ENCODE results near the gene MRPS27. TPM values are rescaled to one million over a fixed set of nuclear protein-coding genes. Genes with fewer than 3 reads are reported as not detected.
A peak's percentile ranks its signal among the peaks of the same experiment; 100 is the strongest.

The MRPS27 gene
- total and polyA plus RNA-seq, 2 of the 4 experiments (the other 2 are of a cell fraction) = 46.9 to 90.5 TPM

- peak overlapping the region; percentile 85 for H3K23ac ChIP-seq (ENCODE audit: low read depth, low read length)
- H4K91ac ChIP-seq (ENCODE audit: insufficient read depth, low read depth, low read length) = peak overlapping the region; percentile 41; the same call in 1 of the 2 replicates
- H3K4me3 ChIP-seq (ENCODE audit: insufficient read depth, low read depth, low read length) = no peak overlapping the region
- peak overlapping the region; percentile 70; the same call in 1 of the 2 replicates for H3K27ac ChIP-seq (ENCODE audit: insufficient read depth, low read length)
- H3K56ac ChIP-seq (ENCODE audit: extremely low read depth, insufficient read depth, low read length) = no peak overlapping the region
- peak overlapping the region; percentile 36 for H3K18ac ChIP-seq (ENCODE audit: low read depth, low read length)
- intact Hi-C loops (cut with micrococcal nuclease) (no loop called here), in situ Hi-C loops (cut with MboI; ENCODE audit: low sequenced_read_pairs) (no loop called here), dilution Hi-C loops (cut with HindIII; ENCODE audit: low sequenced_read_pairs, unreplicated experiment) (no loop called here)
- no peak for TF ChIP-seq CEBPB (IDR thresholded peaks at IDR 0.05; ENCODE audit: low read depth, low read length)
- H2BK20ac ChIP-seq (ENCODE audit: low read depth, low read length) = peak overlapping the region; percentile 91; the same call in 1 of the 2 replicates
- peaks cover 2 to 24% of the 10 kb centered on the region in 2 experiments for H3K79me1 ChIP-seq (ENCODE audit: low read depth in 1 of 2, low read length in 2 of 2)
- peak overlapping the region; percentile 14 to 79; a peak in 3 of 4 replicates for H4K8ac ChIP-seq (ENCODE audit: low read depth in 2 of 2, low read length in 2 of 2)
- no peaks in the 10 kb centered on the region for H3K27me3 ChIP-seq (ENCODE audit: control insufficient read depth, insufficient read depth, low read length)
- ChIA-PET CTCF (interaction anchor here (0.5 to 1.0 kb wide), 3 partner anchors 21 to 445 kb away, joined by 3 to 4 read pairs (median 3); no protein-coding TSS in a partner anchor), POLR2A (ENCODE audit: unreplicated experiment) (interaction anchor here (0.6 to 0.7 kb wide), 2 partner anchors 216 to 1975 kb away, joined by 3 to 4 read pairs; no protein-coding TSS in a partner anchor)
- H3K9me1 ChIP-seq (ENCODE audit: insufficient read depth, low read length) = peaks cover 11% of the 10 kb centered on the region; the same call in 1 of the 2 replicates
- no peak overlapping the region for H2AK9ac ChIP-seq (replicated peaks; ENCODE audit: low read depth, low read length, poor library complexity)
- H2BK120ac ChIP-seq (ENCODE audit: low read depth, low read length) = peak overlapping the region; percentile 69; the same call in 1 of the 2 replicates
- H2BK5ac ChIP-seq (ENCODE audit: low read depth, low read length, poor library complexity, severe bottlenecking) = peak overlapping the region; percentile 82
- no peaks in the 10 kb centered on the region for H3K9me3 ChIP-seq (ENCODE audit: control insufficient read depth, insufficient read depth, low read length)
- WGBS, 2 experiments (ENCODE audit: extremely low coverage in 2 of 2, insufficient read length in 1 of 2) = no CpG with 5 or more reads among the region's 2 CpGs
- H4K20me1 ChIP-seq (ENCODE audit: insufficient read depth, low read length) = no peaks in the 10 kb centered on the region
- 0 out of 2 replicates have a peak overlapping the region, but pooled peaks have one; percentile 25 for H2AK5ac ChIP-seq (ENCODE audit: low read depth, low read length)
- no peak overlapping the region for H3K14ac ChIP-seq (replicated peaks; ENCODE audit: low read depth, low read length)
- no peak overlapping the region for H2AFZ ChIP-seq (replicated peaks; ENCODE audit: low read length, poor library complexity)
- BruUV-seq (replicated peaks) = no TSS peak
- no peak overlapping the region for H2BK15ac ChIP-seq (ENCODE audit: low read depth, low read length)
- H4K5ac ChIP-seq (ENCODE audit: low read depth, low read length) = peak overlapping the region; percentile 18; the same call in 1 of the 2 replicates
- H3K4me1 ChIP-seq (ENCODE audit: control insufficient read depth, insufficient read depth, low read length) = peaks cover 7% of the 10 kb centered on the region
- H3K4ac ChIP-seq (ENCODE audit: low read depth, low read length) = peak overlapping the region; percentile 75; the same call in 1 of the 2 replicates
- ATAC-seq (ENCODE audit: low read depth) (peak; percentile 58), DNase-seq (peak; percentile 76)
- H3K9ac ChIP-seq (ENCODE audit: low read depth, low read length) = no peak overlapping the region
- peaks cover 5% of the 10 kb centered on the region; the same call in 1 of the 2 replicates for H3K36me3 ChIP-seq (ENCODE audit: control insufficient read depth, insufficient read depth, low read length)
- peak overlapping the region; percentile 61 for H3K4me2 ChIP-seq (ENCODE audit: low read depth, low read length)
These were observed 37.2 kb downstream of the MRPS27 start for GRCh38 chr5:72282878-72283277.
